Measurements from ENCODE around the gene FAIM2.

FAIM2 gene

DNA sequence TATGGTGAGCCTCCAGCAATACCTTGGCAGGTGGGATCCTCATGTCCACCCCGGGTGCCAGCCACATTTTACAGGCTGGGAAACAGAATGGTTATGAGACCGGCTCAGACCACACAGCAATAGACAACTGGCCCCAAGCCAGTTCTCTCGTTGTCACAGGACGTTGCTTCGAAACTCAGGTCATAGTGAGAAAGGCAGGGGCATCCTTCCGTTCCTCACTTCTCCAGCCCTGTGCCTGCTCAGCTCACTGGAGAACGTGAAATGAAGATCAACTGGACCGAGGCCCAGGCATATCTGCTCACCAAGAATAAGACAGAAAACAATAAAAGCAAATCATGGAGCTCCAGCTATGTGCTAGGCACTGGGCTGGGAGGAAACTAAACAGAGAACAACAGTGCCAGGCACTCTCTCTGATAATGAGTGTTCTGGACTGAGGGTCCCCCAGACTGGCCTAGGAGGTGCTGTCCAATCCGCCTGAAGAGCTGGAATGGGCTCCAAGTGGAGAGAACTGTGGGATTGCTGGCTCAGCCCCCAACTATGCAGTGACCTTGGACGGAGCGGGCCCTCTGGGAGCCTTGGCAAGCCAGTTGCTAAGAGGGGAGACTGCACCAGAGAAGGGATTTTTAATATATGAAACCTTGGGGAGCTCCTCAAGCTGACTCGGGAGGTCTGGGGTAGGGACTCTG is 18.8 kb upstream of the FAIM2 start:
- no peaks in the 10 kb centered on the region for H3K27me3 ChIP-seq
- TF ChIP-seq, protein P1, sequence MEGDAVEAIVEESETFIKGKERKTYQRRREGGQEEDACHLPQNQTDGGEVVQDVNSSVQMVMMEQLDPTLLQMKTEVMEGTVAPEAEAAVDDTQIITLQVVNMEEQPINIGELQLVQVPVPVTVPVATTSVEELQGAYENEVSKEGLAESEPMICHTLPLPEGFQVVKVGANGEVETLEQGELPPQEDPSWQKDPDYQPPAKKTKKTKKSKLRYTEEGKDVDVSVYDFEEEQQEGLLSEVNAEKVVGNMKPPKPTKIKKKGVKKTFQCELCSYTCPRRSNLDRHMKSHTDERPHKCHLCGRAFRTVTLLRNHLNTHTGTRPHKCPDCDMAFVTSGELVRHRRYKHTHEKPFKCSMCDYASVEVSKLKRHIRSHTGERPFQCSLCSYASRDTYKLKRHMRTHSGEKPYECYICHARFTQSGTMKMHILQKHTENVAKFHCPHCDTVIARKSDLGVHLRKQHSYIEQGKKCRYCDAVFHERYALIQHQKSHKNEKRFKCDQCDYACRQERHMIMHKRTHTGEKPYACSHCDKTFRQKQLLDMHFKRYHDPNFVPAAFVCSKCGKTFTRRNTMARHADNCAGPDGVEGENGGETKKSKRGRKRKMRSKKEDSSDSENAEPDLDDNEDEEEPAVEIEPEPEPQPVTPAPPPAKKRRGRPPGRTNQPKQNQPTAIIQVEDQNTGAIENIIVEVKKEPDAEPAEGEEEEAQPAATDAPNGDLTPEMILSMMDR (IDR thresholded peaks at IDR 0.05; ENCODE audit: low read depth, low read length) = no peak
- no peak for DNase-seq
- no peaks in the 10 kb centered on the region for H3K4me1 ChIP-seq
- H3K36me3 ChIP-seq = no peaks in the 10 kb centered on the region
- no peak overlapping the region for H3K4me3 ChIP-seq (ENCODE audit: low read depth, low read length)
- H3K9me3 ChIP-seq = no peaks in the 10 kb centered on the region

DNA sequence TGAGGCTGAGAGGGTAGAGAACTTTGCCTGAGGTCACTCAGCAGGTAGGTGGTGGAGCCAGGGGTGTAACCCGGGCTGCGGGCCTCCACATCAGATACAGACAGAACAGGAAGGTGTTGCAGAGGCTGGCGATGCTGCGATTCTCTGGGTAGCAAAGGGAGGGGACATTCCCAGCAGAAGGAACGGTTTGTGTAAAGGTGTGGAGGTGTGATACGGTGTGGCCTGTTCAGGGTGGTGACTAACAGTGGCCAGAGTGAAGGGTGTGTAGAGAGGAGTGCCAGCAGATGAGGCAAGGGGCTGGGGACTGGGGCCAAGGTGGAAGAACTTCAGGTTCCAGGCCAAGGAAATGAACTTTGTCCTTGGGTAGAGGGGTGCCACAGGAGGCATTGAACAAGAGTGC is 18.2 kb upstream of the FAIM2 start:
- Histone ChIP-seq H3K9me3 (no peaks in the 10 kb centered on the region), H3K36me3 (no peaks in the 10 kb centered on the region), H3K4me3 (ENCODE audit: low read depth, low read length) (no peak overlapping the region), H3K4me1 (no peaks in the 10 kb centered on the region), H3K27me3 (no peaks in the 10 kb centered on the region)
- TF ChIP-seq, protein P1 (IDR thresholded peaks at IDR 0.05; ENCODE audit: low read depth, low read length) = no peak
- no peak for DNase-seq

DNA sequence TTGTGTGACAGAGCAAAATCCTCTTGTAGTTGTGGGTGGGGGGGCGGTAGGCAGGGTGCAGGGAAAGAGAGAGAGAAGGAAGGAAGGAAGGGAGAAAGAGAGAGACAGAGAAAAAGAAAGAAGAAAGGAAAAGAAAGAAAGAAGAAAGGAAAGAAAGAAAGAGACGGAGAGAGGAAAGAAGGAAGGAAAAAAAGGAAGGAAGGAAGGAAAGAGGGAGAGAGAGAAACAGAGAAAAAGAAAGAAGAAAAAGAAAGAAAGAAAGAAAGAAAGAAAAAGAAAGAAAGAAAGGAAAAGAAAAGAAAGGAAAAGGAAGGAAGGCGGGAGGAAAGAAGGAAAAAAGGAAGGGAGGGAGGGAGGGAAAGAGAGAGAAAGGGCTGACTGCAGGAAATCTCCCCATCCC is 17.6 kb upstream of the FAIM2 start:
- TF ChIP-seq, protein P1 (IDR thresholded peaks at IDR 0.05; ENCODE audit: low read depth, low read length) = no peak
- peaks cover 1% of the 10 kb centered on the region for H3K4me1 ChIP-seq
- no peaks in the 10 kb centered on the region for H3K36me3 ChIP-seq
- no peak overlapping the region for H3K4me3 ChIP-seq (ENCODE audit: low read depth, low read length)
- no peaks in the 10 kb centered on the region for H3K27me3 ChIP-seq
- H3K9me3 ChIP-seq = no peaks in the 10 kb centered on the region
- DNase-seq = no peak

DNA sequence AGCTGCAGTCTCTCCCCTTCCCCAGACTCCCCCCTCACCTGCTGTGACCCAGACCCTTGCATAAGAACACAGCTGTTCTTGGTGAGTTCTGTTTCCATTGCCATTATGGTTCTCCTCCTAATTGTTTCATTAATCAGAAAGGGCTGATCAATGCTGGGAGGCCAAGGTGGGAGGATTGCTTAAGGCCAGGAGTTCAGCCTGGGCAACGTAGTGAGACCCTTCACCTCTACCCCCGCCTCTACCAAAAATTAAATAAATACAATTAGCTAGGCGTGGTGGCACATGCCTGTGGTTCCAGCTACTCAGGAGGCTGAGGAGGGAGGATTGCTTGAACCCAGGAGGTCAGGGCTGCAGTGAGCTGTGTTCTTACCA is 17.2 kb upstream of the FAIM2 start:
- TF ChIP-seq, protein P1 (IDR thresholded peaks at IDR 0.05; ENCODE audit: low read depth, low read length) = no peak

DNA sequence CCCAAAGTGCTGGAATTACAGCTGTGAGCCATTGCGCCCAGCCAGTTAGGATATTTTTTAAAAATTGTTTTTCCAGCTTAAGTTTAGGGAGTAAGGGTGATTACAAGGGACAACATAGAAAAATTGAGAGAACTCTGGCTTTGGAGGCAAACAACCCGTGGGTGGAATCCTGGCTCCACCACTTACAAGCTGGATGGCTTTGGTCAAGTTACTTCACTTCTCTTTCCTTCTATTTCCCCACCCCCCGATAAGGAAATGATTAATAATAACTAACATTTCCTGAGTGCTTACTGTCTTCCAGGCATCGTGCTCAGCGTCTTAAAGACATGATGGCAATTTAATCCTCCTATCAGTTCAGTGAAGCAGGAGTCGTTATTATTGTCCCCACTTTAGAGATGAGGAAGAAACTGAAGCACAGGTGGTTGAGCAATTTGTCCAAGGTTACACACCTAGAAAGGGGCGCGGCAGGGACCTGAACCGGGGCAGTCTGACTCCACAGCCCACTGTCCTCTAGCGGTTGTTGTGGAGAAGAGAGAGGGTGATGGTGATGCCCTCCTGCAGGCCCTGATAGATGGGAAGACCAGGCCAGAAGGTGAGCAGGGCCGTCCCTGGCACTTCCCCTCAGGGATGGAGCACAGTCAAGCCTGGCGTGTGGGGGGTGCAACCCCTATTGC is 16.7 kb upstream of the FAIM2 start:
- Histone ChIP-seq H3K4me1 (peaks cover 4% of the 10 kb centered on the region), H3K36me3 (no peaks in the 10 kb centered on the region), H3K9me3 (no peaks in the 10 kb centered on the region), H3K4me3 (ENCODE audit: low read depth, low read length) (no peak overlapping the region), H3K27me3 (no peaks in the 10 kb centered on the region)
- TF ChIP-seq, protein P1 (IDR thresholded peaks at IDR 0.05; ENCODE audit: low read depth, low read length) = no peak
- no peak for DNase-seq

More for the DNA sequence above, 17.2 kb upstream of the FAIM2 start:
- Histone ChIP-seq H3K4me3 (ENCODE audit: low read depth, low read length) (no peak overlapping the region), H3K36me3 (no peaks in the 10 kb centered on the region), H3K4me1 (peaks cover 4% of the 10 kb centered on the region), H3K9me3 (no peaks in the 10 kb centered on the region), H3K27me3 (no peaks in the 10 kb centered on the region)
- no peak for DNase-seq

DNA sequence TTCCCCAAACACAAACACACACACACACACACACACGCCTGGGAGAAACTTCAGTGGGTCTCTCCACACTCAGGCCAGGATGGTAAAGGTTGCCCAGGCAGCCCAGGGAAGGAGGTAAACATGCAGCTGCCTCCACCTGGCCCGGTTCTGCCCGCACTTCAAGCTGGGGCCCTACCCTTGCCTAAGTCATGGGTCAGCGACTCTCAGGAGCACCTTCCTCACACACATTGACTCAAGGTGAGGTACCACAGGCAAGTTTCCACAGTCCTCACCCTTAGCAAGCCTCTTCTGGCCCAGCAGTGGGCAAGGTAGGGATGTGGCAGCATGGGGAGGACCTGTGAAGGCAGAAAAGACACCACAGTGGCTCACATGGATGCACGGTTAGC is 14.1 kb upstream of the FAIM2 start:
- no peaks in the 10 kb centered on the region for H3K27me3 ChIP-seq
- peaks cover 13% of the 10 kb centered on the region for H3K4me1 ChIP-seq
- no peaks in the 10 kb centered on the region for H3K36me3 ChIP-seq
- TF ChIP-seq, protein P1 (IDR thresholded peaks at IDR 0.05; ENCODE audit: low read depth, low read length) = no peak
- DNase-seq = no peak
- no peaks in the 10 kb centered on the region for H3K9me3 ChIP-seq
- no peak overlapping the region for H3K4me3 ChIP-seq (ENCODE audit: low read depth, low read length)
